Adrenal gland (tissue), 5 donors: ENCODE data around the gene FKBP6.

Experiments used
- CTCF ChIP-seq, 6 experiments: fragments of 450-650 bp in 4 of 6; fragments of 200-600 bp in 2 of 6; sonication (generic) in 1 of 6; IDR thresholded peaks; 1 replicate in 5 of 6; 2 replicates in 1 of 6; pipeline versions ENCODE4 v1.5.1 to v1.8.0; 2016 to 2021; ENCODE audit warnings: antibody characterized with exemption in 6 of 6, mild to moderate bottlenecking in 2 of 6, moderate library complexity in 1 of 6
- POLR2A ChIP-seq, 2 donors: fragments of 450-650 bp; IDR thresholded peaks; one replicate each; pipeline ENCODE4 v1.6.1; 2017; ENCODE audit warnings: antibody characterized with exemption in 2 of 2, mild to moderate bottlenecking in 2 of 2, moderate library complexity in 1 of 2
- donor health status: DM: no; HTN: no; CAD: no.

DNA sequence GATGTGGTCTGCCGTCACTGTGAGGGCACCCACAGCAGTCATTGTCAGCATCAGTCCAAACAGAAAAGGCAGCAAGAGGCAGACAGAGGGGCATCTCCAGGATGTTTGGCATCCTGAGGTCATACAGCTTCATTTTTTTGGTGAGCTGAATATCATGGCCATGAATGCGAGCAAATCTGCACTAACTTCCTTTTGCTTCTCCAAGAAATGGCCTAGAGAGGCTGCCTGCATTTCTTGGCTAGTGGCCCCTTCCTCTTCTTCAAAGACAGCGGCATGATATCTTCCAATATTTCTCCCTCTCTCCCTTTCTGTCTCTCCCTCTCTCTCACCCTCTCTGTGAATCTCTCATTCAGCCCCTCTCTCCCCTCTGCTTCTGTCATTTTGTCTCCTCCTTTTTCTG, 24.8 kb downstream of the FKBP6 start:
- TF ChIP-seq CTCF (IDR thresholded peaks at IDR 0.05): no peak
- no peak for TF ChIP-seq POLR2A (IDR thresholded peaks at IDR 0.05)
